ENCODE results near the gene TRABD2B. TPM values are rescaled to one million over a fixed set of nuclear protein-coding genes. Genes with fewer than 3 reads are reported as not detected.

The TRABD2B gene
- total and polyA plus RNA-seq, 4 donors: 0.28 to 2.6 (median 1.3) TPM

GRCh38 chr1:47873337-47873736 is 123.8 kb downstream of the TRABD2B start:
- 92% methylated on average over 6 of the region's 6 CpGs for WGBS
- no peaks in the 10 kb centered on the region for H3K9me3 ChIP-seq (ENCODE audit: control insufficient read depth in 4 of 4, low read length in 3 of 4)
- H3K4me3 ChIP-seq (ENCODE audit: low read depth in 1 of 3, low read length in 3 of 3): no peak overlapping the region
- DNase-seq (ENCODE audit: low spot score): no peak
- H3K4me1 ChIP-seq (ENCODE audit: control insufficient read depth in 4 of 4, insufficient read depth in 4 of 4, low read length in 3 of 4): peaks cover 3 to 53% (median 36%) of the 10 kb centered on the region in 4 donors
- no peaks in the 10 kb centered on the region for H3K36me3 ChIP-seq (ENCODE audit: control insufficient read depth in 4 of 4, insufficient read depth in 3 of 4, low read depth in 1 of 4, low read length in 3 of 4)
- no peak overlapping the region for H3K9ac ChIP-seq (ENCODE audit: low read depth in 1 of 2, low read length in 2 of 2)
- no peak for TF ChIP-seq SP1 (IDR thresholded peaks at IDR 0.05)
- TF ChIP-seq RAD21 (IDR thresholded peaks at IDR 0.05): no peak
- no peak for TF ChIP-seq EGR1 (IDR thresholded peaks at IDR 0.05; ENCODE audit: low read depth in 2 of 2)
- TF ChIP-seq ATF3 (IDR thresholded peaks at IDR 0.05): no peak
- TF ChIP-seq YY1 (IDR thresholded peaks at IDR 0.05): no peak
- no peak for TF ChIP-seq JUND (IDR thresholded peaks at IDR 0.05)
- TF ChIP-seq RXRA (IDR thresholded peaks at IDR 0.05): no peak
- TF ChIP-seq HNF4A (conservative IDR thresholded peaks at IDR 0.05): no peak
- TF ChIP-seq, protein P1, sequence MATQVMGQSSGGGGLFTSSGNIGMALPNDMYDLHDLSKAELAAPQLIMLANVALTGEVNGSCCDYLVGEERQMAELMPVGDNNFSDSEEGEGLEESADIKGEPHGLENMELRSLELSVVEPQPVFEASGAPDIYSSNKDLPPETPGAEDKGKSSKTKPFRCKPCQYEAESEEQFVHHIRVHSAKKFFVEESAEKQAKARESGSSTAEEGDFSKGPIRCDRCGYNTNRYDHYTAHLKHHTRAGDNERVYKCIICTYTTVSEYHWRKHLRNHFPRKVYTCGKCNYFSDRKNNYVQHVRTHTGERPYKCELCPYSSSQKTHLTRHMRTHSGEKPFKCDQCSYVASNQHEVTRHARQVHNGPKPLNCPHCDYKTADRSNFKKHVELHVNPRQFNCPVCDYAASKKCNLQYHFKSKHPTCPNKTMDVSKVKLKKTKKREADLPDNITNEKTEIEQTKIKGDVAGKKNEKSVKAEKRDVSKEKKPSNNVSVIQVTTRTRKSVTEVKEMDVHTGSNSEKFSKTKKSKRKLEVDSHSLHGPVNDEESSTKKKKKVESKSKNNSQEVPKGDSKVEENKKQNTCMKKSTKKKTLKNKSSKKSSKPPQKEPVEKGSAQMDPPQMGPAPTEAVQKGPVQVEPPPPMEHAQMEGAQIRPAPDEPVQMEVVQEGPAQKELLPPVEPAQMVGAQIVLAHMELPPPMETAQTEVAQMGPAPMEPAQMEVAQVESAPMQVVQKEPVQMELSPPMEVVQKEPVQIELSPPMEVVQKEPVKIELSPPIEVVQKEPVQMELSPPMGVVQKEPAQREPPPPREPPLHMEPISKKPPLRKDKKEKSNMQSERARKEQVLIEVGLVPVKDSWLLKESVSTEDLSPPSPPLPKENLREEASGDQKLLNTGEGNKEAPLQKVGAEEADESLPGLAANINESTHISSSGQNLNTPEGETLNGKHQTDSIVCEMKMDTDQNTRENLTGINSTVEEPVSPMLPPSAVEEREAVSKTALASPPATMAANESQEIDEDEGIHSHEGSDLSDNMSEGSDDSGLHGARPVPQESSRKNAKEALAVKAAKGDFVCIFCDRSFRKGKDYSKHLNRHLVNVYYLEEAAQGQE (IDR thresholded peaks at IDR 0.05): no peak
- no peak for TF ChIP-seq TAF1 (conservative IDR thresholded peaks at IDR 0.05)
- no peak for TF ChIP-seq FOXA1 (IDR thresholded peaks at IDR 0.05)
- TF ChIP-seq CTCF (IDR thresholded peaks at IDR 0.05; ENCODE audit: low read depth, low read length, missing input control): no peak
- no peak for TF ChIP-seq FOXA2 (IDR thresholded peaks at IDR 0.05)
- no peak for TF ChIP-seq MAX (IDR thresholded peaks at IDR 0.05)
- TF ChIP-seq GABPA (IDR thresholded peaks at IDR 0.05 in 1 of 2, conservative IDR thresholded peaks at IDR 0.05 in 1 of 2): no peak
- no peak for TF ChIP-seq NR2F2 (IDR thresholded peaks at IDR 0.05)
- no peak for TF ChIP-seq ZBTB33 (IDR thresholded peaks at IDR 0.05)
- no peak overlapping the region for H3K27ac ChIP-seq (ENCODE audit: low read depth in 1 of 2, low read length in 2 of 2)
- no peaks in the 10 kb centered on the region for H3K27me3 ChIP-seq (ENCODE audit: control insufficient read depth in 4 of 4, insufficient read depth in 4 of 4, low read length in 3 of 4)
